Right renal cortex interstitium (tissue), 3 donors: ENCODE measurements around the gene NPPB. TPM values are rescaled to one million over a fixed set of nuclear protein-coding genes. Genes with fewer than 3 reads are reported as not detected.

ENCODE experiments used
- DNase-seq, 3 donors: peaks; one replicate each; pipeline ENCODE4 v3.0.0-alpha.2; 2013; ENCODE audit warnings: low read depth in 3 of 3, low spot score in 2 of 3
- polyA plus RNA-seq, 3 donors: library from polyadenylated mRNA; unstranded; fragments of 120-200 nt; gene quantifications; one replicate each; pipeline ENCODE4 v1.2.1, GENCODE V29; 2013; ENCODE audit not compliant: insufficient read length in 3 of 3

Gene NPPB
- polyA plus RNA-seq, 3 donors, result not detected

DNA sequence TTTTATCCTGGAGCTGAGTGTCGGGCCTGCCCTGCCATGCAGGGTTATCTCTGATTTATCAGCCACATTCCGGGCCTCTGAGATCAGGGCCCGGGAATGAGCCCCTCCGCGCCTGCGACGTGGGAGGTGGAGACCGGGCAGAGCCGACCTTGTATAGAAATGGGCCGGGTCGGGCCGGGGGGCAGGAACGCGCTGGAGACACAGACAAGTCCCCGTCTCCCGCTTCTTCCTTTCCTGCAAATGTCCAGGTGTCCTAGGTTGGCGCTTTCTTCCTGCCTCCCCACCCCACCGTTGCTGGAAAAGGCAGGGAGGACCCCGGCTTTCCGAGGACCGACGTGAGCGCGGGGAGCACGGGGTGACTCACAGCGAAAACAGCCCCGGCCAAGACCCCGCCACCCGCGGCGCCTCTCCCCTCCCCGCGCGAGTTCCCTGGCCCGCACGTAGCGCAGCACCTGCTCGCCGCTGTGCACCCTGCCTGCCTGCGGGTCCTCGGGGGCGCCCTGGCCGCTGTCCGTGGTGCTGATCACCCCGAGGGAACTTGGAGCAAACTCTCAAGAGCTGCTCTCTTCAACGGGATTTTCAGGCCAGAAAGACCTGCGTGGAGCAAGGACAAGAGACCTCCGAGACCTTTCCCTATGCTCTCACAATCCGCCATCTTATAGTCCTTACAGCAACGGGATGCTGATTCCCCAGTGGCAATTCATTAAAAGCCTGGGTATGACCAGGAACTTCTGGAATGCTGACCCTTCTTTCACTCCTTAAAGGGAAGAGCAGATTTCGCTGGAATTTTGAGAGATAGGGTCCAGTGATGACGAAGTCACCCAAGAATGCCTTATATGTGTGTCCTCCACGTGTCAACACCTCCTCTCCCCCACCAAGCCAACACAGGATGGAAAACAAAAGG, 475 bp upstream of the NPPB start:
- peak in 1 of 3 donors; percentile 57 for DNase-seq

DNA sequence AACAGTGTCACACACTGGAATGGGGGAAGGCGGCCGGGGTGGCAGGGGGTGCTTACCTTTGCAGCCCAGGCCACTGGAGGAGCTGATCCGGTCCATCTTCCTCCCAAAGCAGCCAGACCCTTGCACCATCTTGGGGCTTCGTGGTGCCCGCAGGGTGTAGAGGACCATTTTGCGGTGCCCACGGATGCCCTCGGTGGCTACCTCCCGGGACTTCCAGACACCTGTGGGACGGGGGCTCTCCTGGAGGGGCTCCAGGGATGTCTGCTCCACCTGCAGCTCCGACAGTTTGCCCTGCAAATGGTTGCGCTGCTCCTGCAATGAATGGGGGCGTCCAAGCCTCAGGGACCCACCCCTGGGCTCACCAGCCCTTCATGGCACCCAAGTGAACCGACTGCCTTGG, 587 bp downstream of the NPPB start:
- no peak for DNase-seq

DNA sequence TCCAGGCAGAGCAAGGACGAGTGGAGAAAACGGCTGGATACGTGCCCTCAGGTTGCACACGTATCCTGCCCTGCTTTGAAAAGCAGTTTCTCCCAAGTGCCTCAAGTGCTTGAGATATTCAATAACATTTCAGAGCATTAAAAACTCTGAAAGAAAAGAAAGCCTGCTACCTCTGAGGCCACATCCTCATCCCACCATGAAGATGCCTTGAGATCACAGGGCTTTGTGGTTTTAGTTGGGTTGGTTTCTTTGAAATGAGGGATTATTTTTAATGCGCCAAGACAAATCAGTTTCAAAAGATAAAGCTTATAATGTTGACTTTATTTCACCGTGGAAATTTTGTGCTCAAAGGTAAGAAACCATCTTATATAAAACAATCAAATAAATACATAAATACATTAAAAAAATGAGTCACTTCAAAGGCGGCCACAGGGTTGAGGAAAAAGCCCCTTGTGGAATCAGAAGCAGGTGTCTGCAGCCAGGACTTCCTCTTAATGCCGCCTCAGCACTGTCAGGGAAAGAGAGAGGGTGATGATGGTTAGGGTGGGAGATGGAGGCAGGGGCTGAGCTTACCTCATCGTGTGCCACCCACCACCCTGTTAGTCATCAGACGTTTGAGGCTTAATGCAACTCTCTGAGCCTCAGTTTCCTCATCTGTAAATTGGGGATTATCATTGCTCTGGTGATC, 1.4 kb downstream of the NPPB start:
- DNase-seq, result no peak

- no peak for DNase-seq
Observed at GRCh38 chr1:11856698-11857097, 2.0 kb downstream of the NPPB start.

GRCh38 chr1:11855430-11855829, 3.3 kb downstream of the NPPB start:
- DNase-seq, result no peak

- no peak for DNase-seq
Observed at GRCh38 chr1:11854519-11854918, 4.2 kb downstream of the NPPB start.

GRCh38 chr1:11851180-11851579, 7.6 kb downstream of the NPPB start:
- no peak for DNase-seq

DNA sequence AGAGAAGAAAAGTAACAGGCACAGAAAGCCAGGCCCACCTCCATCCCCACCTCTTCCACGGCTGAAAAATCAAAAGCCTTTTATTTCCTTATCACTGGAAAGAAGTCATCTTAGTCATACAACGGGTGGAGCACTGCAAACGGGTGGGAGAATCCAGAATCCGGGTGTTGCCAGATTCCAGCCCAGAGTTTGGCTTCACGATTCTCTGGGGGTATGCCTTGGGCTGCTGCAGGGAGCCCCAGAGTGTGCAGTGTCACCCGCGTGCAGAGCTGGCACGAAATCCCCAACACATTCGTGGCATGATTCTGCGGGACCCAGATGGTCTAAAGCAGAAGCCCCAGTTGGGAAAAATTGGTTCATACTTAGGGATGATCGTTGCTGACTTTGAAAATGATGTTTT, 8.6 kb downstream of the NPPB start:
- no peak for DNase-seq

- no peak for DNase-seq
Observed at GRCh38 chr1:11848373-11848700, 10.4 kb downstream of the NPPB start.

DNA sequence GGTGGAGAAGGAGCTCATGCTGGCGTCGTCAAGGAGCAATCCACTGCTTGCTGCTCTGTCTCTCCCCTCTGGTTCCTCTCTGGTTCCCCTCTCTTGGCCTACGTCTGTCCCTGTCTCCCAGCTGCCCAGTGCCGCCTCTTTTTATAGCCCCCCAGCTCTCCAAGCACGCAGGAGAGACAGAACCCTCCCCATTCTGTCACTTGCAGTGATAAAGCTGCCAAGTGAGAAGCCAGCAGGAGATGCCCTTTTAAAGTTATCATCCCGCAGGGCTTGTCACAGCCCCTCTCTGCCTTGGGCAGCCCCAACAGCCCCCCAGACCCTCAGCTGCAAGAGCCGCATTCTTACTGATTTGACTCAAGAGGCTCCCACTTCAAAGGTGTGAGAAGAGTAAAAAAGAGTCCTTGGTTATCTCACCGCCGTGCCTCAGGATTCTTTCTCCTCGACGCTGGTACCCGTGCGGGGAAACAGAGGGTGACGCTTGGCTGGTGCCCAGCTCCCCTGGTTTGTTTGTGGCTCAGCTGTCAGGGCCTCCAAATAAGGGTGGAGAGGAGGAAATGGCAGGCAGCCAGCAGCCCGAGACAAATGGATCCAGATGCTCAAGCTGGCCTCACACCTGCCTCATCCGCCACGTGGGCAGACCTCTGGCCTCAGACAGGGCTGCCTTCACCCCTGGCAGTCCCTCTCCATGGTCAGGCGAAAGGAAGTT, 10.9 kb downstream of the NPPB start, which contains the start of gene NPPA:
Gene NPPA (minus strand): TSS at position 117 of the 706 bp plus-strand sequence. CDS start 99 bp downstream, at position 18.
- DNase-seq, result no peak

- no peak for DNase-seq
Observed at GRCh38 chr1:11845641-11846335, 13.0 kb downstream of the NPPB start.

- DNase-seq, result no peak
Observed at GRCh38 chr1:11842154-11843041, 16.3 kb downstream of the NPPB start.

DNA sequence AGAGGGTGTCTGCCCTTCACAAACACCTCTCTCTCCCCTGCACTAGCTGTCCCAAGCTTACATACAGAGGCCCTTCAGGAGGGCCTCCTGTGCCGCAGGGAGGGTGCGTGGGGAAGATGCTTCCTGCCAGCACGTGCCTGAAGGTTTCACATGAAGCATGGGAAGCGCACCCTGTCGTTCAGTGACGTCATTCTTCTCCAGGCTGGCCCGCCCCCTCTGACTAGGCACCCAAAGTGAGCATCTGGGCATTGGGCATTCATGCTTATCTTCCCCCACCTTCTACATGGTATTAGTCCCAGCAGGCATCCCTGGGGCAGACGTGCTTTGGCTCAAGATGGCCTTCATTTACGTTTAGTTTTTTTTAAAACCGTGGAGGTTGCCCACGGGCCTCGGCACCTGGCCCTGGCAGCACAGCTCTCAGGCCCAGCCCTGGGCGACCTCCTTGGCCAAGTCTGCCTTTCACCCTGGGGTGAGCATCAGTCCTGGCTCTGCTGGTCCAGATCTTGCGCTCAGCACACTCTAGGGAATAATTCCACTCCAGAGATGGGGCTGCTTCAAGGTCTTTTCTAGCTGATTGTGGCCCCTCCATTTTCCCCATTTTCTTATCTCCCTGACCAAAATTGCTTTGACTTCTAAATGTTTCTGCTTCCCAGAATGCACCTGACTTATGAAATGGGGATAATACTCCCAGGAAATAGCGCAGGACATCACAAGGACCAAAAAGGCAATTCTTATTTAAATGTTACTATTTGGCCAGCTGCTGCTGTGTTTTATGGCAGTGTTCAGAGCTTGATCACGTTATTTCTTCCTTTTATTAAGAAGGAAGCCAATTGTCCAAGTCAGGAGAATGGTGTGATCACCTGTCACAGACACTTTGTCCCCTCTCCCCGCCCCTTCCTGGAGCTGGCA, 17.2 kb downstream of the NPPB start:
- no peak for DNase-seq

GRCh38 chr1:11839727-11840705, 18.7 kb downstream of the NPPB start:
- no peak for DNase-seq

DNA sequence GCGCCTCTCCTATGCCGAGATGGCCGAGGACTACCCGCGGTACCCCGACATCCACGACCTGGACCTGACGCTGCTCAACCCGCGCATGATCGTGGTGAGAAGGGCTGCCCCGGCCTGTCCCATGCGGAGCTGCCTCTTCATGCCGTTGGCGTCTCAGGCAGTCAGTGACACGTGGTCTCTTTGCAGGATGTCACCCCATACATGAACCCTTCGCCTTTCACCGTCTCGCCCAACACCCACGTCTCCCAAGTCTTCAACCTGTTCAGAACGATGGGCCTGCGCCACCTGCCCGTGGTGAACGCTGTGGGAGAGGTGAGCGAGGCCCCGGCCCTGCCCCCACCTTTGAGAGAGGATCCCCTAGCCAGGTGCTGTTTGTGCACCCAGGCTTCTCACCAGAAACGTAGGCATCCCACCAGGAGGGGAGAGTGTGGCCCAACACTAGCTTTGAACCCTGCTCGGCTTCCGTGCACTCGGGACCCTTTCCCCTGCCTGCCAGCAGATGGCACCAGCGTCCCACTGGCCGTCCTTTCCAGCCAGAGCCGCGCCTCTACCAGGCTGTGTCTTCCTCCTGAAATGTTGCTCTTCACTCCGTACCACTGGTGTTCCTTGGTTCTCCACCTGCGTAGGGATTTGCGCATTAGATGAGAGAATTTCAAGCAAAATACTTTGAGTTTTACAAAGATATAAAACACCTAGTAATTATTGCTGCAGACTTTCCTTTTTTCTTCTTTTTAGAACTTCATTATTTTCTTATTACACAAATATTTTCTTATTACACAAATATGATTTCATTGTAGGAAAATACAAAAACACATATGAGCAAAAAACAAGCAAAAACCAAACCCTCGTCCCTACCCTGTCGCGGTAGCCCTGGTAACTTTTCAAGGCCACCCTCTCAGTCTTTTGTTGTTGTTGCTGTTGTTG, 20.1 kb downstream of the NPPB start:
- DNase-seq, result no peak

GRCh38 chr1:11837767-11838348, 20.9 kb downstream of the NPPB start:
- DNase-seq, result no peak
